SK-MEL-5 (cell line): ENCODE data around the gene FRAS1. TPM values are rescaled to one million over a fixed set of nuclear protein-coding genes. Genes with fewer than 3 reads are reported as not detected.

ENCODE experiments used
- DNase-seq: peaks from one replicate; pipeline ENCODE4 v3.0.0-alpha.2; 2016; ENCODE audit warnings: low read depth, low spot score
- in situ Hi-C: cut with HindIII; loops from 2 replicates; pipeline ENCODE4 v1.10.0; 2016; ENCODE audit warnings: low sequenced_read_pairs, high pct_unique_total_duplicates, low pct_unique_long_range_greater_than_20kb
- small RNA-seq, 2 experiments: library from RNA; depleted of rRNA; stranded (forward); fragments of <200 nt; gene quantifications; one replicate each; pipeline ENCODE3, GENCODE V24; 2014
- total RNA-seq: library from RNA; depleted of rRNA; stranded (reverse); fragments of >200 nt; shearing (Covaris generic); gene quantifications from 2 replicates; pipeline ENCODE4 v1.2.3, GENCODE V29; 2014; rRNA removed

Gene FRAS1
- total RNA-seq, 1 experiment from 2014 or later: 0.24 TPM

DNA sequence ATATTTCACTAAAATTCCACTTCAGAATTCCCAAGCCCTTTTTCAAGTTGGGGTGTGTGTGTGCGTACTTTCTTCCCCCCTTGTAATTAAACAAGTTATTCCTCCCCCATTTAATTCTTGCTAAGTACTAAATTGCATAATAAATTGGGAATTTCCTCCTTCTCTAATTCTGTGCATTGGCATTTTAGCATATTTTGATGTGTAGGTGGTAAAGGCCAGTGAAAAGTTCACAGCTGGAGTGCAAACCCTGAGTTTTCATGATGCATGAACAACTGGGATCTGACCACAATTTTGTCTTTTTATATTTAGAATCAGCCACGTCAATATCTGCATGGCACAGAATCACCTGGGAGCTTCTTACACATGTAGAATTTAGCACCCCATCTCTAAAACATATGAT, 513.0 kb downstream of the FRAS1 start:
- DNase-seq: no peak
- in situ Hi-C loops: no loop called here

DNA sequence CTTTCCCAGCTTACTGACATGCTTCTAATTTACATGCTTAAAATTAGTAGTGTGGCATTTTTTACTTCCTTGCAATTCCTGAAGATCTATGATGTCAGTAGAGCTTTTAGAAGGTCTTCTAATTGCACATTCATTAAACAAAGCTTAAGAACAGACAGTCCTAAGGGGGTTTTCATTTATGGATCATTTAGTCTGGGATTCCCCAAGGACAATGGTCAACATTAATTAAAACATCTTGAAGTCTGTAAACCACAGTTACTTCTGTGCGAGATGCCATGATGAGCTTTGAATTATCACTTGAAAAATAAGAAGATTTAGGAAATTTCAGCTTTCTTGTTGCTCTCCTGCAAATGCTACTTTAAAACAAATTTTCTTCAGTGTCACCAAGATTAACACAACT, 514.7 kb downstream of the FRAS1 start:
- DNase-seq: no peak
- in situ Hi-C loops: no loop called here

DNA sequence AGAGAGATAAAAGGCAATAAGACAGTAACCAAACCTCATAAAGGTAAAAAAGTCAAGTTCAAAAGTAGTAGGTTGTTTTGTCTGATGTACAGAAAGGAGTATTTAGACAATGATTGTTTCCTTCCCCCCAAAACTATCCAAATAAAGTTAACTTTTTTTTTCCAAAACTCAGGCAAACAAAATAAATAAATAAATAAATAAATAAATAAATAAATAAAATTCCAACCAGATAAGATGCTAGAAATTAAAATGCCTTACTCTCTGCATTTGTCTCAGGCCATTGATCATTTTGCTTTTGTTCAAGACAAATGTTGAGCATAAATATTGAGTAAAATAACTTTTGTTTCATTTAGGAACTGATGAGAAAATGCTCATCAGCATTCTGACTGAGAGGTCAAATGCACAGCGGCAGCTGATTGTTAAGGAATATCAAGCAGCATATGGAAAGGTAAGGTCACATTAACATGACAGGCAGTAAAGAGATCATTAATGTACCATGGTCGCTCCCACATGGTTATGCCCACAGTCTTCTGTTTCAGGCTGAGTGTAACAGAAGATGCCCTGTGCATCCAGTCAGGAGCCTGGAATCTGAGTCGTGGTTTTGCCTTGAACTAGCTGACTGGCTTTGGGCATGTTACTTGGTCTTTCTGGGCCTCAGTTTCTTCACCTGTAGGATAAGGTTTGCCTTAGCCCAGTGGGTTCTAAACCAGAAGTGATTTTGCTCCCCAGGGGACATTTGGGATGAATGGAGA, 521.7 kb downstream of the FRAS1 start:
- no peak for DNase-seq
- in situ Hi-C loops: no loop called here

DNA sequence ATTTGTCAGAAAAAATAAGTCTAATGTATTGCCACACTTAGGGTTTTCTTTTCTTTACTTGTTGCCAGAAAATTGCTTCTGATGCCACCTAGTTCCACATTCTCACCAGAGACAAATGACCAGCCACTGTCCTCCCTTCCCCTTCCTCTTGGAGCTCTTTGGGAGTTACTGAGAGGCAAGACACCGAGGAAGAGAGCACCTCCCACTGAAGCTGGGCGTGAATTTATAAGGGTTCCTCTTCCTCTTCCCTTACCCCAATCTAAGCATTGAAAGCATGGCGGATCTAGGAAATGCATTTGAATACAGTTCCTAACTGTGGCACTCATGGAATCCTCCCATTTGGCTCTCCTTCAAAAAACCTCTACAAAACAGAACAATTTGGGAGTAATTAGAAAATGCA, 524.5 kb downstream of the FRAS1 start:
- DNase-seq: no peak
- in situ Hi-C loops: no loop called here

DNA sequence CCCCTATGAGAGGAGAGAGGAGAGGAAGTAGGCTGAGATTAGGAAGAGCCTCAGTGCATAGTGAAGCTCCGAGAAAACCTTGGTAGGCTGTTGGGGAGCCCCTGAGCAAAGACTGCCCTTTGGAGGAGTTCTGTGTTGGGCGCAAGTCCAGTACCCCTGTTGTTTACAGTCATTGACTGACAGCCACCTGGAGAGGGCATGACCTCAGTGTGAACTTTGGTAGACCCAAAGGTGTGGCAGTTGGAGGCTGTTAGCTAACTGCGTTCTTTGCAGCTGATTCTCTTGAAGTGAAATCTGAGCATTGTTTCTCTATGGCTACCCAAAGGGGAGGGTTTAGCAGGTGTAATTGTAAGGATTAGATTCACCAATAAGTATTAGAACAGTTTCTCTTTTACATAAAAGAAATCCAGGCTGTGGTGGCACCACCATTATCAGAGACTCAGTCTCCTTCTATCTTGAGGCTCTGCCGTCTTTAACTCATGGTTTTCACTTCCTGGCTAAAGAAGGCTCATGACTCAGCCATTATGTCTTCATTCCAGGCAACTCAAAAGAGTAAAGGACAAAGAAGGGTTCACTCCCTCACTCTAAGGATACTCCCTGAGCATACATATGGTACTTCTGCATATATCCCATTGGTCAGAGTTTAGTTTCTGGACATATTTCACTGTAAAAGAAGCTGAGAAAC, 527.9 kb downstream of the FRAS1 start:
- DNase-seq: no peak
- in situ Hi-C loops: no loop called here

DNA sequence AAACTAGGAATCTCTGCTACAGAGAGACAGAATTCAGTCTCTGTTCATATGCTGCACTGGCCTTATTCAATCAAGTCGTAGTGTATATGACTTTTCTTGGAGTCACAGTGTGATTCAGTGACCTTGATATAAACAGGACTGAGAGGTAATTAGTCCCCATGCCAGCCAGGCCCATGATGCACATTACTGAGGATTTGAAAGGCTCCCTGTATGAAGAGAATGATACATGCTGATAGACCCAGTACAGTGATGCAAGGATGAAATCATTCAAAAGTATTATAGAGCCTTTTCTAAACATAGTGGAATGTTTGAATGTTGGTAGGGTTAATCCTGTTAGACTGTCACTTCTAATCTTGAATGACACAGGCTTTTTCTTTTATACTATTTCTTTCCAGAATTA, 528.5 kb downstream of the FRAS1 start:
- no peak for DNase-seq
- in situ Hi-C loops: no loop called here

DNA sequence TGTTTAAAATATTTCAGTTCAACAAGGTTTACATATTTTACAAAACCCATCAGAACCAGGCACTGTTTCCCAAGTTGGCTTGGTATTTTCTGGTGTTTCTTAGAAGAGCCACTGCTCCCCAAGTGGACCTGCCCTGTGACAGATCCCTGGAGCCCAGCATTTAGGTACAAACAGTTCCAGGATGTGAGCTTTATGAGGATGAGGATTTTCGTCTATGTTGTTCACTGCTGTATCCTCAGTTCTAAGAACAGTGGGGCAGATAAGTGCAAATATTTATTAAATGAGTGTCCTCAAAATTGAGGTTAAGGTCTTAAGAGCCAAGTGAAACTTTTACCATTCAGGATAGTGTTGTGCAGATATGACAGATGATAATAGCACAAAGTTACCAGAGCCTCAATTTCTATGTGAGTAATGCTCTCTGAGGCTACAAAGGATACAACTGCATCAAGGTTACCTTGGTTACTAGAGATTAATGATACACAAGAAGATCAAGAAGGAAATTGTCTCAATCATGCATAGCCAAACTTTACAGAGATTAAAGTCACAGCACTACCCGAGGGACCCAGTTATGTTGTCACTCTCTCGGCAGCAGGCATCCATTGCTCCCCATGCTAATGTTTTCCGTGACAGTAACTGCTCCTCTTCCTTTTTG, 531.9 kb downstream of the FRAS1 start:
- DNase-seq: no peak
- in situ Hi-C loops: no loop called here

DNA sequence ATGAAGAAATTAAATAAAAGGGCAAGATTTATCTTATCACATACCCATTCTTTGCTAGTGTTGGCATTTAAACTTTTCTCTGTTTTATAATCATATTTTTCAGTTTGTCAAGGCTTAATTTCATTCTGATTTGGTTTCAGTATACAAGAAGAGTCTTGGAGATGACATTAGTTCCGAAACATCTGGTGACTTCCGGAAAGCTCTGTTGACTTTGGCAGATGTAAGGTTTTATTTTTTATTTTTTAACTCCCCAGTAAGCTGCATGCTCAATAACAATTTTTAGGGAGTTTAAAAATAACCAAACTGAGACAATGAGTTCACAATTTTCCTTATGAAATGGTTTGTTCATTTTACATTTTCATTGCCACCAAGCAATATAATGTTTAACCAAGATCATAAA, 534.3 kb downstream of the FRAS1 start:
- in situ Hi-C loops: no loop called here

DNA sequence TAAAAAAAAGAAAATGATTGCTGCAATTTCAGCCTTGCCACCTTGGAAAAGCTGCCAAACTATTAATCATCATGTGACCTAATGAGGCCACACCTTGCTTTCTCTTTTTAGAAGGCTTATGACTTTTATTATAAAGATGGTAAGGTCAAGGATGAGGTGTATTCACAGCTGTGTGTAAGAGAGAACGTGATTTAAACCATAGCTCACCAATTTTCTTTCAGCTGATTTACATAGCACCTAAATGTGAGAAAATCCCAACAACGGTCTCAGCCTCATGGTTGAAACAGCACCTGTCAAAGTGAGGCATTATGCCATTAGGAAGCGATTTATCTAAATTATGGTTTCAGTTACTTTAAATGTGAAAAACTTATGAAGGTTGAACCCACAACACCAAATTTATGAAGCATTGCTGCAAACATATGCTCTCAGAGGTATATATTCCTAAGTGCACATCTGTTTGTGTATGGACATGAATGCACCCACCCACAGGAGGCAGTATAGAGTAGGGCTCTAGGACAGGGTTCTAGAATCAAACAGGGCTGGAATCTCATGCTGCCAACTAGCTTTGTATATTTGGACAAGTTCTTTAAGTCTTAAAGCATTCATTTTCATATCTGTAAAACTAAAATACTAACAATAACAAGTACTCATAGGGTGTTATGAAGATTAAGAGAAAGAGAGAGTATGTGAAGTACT, 535.1 kb downstream of the FRAS1 start:
- in situ Hi-C loops: no loop called here
- peak; percentile 50 for DNase-seq

More for the DNA sequence above, 534.3 kb downstream of the FRAS1 start:
- no peak for DNase-seq

Small RNA genes within 50 kb of the gene (small RNA-seq; reads per million reads assigned to genes)
- gene AC114801.3: 0 reads per million in 2 experiments

Other genes starting within 250 kb of the FRAS1 start
- 3.1 and 7.2 TPM in 2 replicates for gene CNOT6L, start 238.0 kb upstream of the FRAS1 start, total RNA-seq
- 19.8 and 24.0 TPM in 2 replicates for gene MRPL1, start 194.5 kb upstream of the FRAS1 start, total RNA-seq